Kidney epithelial cell (primary cell): Measurements from ENCODE around the gene SYCP2. TPM values are rescaled to one million over a fixed set of nuclear protein-coding genes. Genes with fewer than 3 reads are reported as not detected.
"Not testable (repeated sequence)": the region's sequence is repeated elsewhere in the genome, so short reads cannot be mapped to it uniquely, and the experiment has no call there.

Source experiments
- DNase-seq: peaks from one replicate; pipeline ENCODE4 v3.0.0-alpha.2; 2010; ENCODE audit warnings: low read depth
- H3K27me3 ChIP-seq: 2 replicates; pipeline ENCODE4 v1.6.0; 2011; ENCODE audit warnings: low read length; ENCODE audit not compliant: control insufficient read depth, insufficient read depth
- H3K36me3 ChIP-seq: 2 replicates; pipeline ENCODE4 v1.5.1; 2011; ENCODE audit warnings: low read length; ENCODE audit not compliant: control insufficient read depth, insufficient read depth
- H3K4me3 ChIP-seq: 2 replicates; pipeline ENCODE4 v1.5.1; 2011; ENCODE audit warnings: low read depth, mild to moderate bottlenecking, control low read depth, low read length
- total RNA-seq: library from RNA; depleted of rRNA; stranded (reverse); fragments of >200 nt; gene quantifications from 2 replicates; pipeline ENCODE4 v1.2.3, GENCODE V29; 2015
- TF ChIP-seq, protein P1 (sequence below): IDR thresholded peaks from 2 replicates; pipeline ENCODE4 v1.5.1; 2011; ENCODE audit warnings: mild to moderate bottlenecking, moderate library complexity, low read length, control low read depth, inconsistent platforms; ENCODE audit not compliant: insufficient read depth, poor library complexity, severe bottlenecking

SYCP2 gene
- total RNA-seq, 1 donor from 2014 or later: 1.0 TPM

DNA sequence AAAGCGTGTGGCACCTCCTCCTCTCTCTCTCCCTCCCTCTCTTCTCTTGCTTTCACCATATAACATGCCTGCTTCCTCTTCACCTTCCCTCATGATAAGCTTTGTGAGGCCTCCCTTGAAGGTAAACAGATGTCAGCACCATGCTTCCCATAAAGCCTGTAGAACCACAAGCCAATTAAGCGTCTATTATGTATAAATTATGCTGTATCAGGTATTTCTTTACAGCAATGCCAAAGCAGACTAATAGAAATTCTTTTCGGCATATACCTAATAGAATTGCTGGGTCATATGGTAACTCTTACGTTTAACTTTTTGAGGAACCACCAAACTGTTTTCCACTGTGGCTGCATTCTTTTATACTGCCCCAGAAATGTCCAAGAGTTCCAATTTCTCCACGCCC, 75.0 kb downstream of the SYCP2 start:
- DNase-seq: no peak
- Histone ChIP-seq H3K36me3 (no peaks in the 10 kb centered on the region), H3K4me3 (no peak overlapping the region), H3K27me3 (no peaks in the 10 kb centered on the region)
- TF ChIP-seq, protein P1, sequence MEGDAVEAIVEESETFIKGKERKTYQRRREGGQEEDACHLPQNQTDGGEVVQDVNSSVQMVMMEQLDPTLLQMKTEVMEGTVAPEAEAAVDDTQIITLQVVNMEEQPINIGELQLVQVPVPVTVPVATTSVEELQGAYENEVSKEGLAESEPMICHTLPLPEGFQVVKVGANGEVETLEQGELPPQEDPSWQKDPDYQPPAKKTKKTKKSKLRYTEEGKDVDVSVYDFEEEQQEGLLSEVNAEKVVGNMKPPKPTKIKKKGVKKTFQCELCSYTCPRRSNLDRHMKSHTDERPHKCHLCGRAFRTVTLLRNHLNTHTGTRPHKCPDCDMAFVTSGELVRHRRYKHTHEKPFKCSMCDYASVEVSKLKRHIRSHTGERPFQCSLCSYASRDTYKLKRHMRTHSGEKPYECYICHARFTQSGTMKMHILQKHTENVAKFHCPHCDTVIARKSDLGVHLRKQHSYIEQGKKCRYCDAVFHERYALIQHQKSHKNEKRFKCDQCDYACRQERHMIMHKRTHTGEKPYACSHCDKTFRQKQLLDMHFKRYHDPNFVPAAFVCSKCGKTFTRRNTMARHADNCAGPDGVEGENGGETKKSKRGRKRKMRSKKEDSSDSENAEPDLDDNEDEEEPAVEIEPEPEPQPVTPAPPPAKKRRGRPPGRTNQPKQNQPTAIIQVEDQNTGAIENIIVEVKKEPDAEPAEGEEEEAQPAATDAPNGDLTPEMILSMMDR: no peak

DNA sequence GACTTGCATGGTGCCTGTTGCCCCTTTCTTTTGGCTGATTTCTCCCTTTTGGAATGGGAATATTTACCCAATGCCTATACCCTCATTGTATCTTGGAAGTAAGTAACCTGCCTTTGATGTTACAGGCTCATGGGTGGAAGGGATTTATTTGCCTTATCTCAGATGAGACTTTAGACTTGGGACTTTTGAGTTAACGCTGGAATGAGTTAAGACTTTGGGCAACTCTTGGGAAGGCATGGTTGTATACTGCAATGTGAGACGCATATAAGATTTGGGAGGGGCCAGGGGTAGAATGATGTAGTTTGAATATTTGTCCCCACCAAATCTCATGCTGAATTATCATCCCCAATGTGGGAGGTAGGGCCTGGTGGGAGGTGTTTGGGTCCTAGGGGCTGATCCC, 75.5 kb downstream of the SYCP2 start:
- TF ChIP-seq, protein P1: no peak
- DNase-seq: no peak
- H3K4me3 ChIP-seq: no peak overlapping the region
- H3K36me3 ChIP-seq: no peaks in the 10 kb centered on the region
- no peaks in the 10 kb centered on the region for H3K27me3 ChIP-seq

DNA sequence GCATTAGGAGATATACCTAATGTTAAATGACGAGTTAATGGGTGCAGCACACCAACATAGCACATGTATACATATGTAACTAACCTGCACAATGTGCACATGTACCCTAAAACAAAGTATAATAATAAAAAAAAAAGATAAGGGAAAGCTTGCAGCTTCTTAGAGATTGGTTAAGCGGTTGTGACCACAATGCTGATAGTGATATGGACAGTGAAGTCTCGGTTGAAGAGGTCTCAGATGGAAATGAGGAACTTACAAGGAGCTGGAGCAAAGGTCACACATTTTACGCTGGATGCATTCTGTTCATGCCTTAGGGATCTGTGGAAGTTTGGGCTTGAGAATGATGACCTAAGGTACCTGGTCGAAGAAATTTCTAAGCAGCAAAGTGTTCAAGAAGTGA, 76.5 kb downstream of the SYCP2 start:
- DNase-seq, H3K4me3 ChIP-seq, H3K27me3 ChIP-seq: not testable (repeated sequence)

DNA sequence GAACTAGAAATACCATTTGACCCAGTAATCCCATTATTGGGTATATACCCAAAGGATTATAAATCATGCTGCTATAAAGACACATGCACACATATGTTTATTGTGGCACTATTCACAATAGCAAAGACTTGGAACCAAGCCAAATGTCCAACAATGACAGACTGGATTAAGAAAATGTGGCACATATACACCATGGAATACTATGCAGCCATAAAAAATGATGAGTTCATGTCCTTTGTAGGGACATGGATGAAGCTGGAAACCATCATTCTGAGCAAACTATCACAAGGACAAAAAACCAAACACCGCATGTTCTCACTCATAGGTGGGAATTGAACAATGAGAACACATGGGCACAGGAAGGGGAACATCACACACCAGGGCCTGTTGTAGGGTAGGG, 76.9 kb downstream of the SYCP2 start:
- not testable (repeated sequence) for H3K4me3 ChIP-seq, H3K27me3 ChIP-seq, DNase-seq, H3K36me3 ChIP-seq

More for the DNA sequence above, 76.5 kb downstream of the SYCP2 start:
- not testable (repeated sequence) for H3K36me3 ChIP-seq

DNA sequence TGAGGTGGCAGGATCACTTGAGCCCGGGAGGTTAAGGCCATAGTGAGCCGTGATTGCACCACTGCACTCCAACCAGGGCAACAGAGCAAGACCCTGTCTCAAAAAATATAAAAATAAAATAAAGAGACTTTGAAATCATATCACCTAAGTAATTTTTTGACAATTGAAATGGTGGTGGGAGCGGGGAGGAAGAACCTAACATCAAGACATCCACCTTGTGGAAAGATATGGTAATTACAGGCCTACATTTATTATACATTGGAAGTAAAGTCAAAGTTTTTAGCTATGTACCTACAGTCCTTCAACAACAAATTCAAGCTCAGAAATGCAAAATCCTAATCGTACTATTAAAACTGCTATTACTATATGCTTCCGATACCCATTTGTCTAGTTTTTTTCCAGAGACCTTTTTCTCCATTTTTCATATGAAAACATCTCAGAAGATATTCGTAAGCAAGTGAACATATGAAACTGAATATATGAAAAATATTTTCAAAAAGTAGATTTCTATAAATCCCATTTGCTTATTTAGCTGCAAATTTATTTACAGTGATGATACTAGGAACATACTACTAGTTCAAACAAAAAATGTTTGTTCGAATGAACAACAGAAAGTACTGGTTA, 83.3 kb downstream of the SYCP2 start:
- Histone ChIP-seq H3K36me3 (no peaks in the 10 kb centered on the region), H3K4me3 (no peak overlapping the region), H3K27me3 (no peaks in the 10 kb centered on the region)
- TF ChIP-seq, protein P1: peak; percentile 37
- no peak for DNase-seq

DNA sequence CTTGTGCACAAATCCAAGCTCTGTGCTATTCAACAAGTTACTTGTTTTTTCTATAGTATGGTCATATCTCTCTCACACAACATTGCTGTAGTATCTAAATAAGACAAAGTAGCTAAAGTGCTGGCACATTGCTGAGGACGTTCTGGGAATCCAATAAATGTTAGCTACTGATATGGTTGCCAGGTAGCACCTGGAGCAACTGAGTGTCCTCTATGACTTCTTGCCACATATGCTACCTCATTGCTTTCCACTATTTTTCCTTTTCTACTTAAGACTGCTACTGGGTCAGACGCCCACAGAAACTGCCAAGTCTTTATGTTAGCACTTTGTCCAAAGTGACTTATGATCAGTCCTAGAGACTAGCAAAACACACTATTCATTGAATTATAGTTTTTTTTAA, 85.3 kb downstream of the SYCP2 start:
- Histone ChIP-seq H3K36me3 (no peaks in the 10 kb centered on the region), H3K27me3 (no peaks in the 10 kb centered on the region), H3K4me3 (no peak overlapping the region)
- TF ChIP-seq, protein P1: no peak
- no peak for DNase-seq

DNA sequence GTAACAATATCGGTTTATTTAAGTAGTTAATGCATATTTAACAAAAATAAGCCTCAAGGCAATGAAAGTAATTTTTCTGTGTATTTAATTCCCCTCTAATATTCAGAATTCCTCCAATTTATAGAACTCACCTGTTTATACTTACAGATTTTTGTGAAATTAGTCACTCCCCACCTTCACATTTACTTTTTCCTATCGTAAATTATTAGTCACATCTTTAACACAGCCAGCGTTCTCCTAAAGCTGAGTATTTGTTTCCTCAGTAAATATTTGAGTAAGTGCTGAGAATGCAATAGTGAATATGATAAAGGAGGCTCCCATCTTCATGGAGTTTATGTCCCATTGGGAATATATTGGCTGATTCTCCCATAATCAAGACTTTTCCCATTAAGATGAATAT, 88.0 kb downstream of the SYCP2 start:
- TF ChIP-seq, protein P1: no peak
- Histone ChIP-seq H3K4me3 (no peak overlapping the region), H3K36me3 (no peaks in the 10 kb centered on the region), H3K27me3 (no peaks in the 10 kb centered on the region)
- no peak for DNase-seq
